Prostate gland (tissue), 2 donors: ENCODE results near the gene SEMG2. TPM values are rescaled to one million over a fixed set of nuclear protein-coding genes. Genes with fewer than 3 reads are reported as not detected.

Experiments
- DNase-seq: peaks from one replicate; pipeline ENCODE4 v3.0.0-alpha.2; 2019; ENCODE audit warnings: low spot score
- H3K27ac ChIP-seq, 2 donors: fragments of 200-600 bp; sonication (generic); 2 replicates each; pipeline ENCODE4 v1.5.1; 2017 to 2019
- H3K27me3 ChIP-seq: fragments of 200-600 bp; sonication (generic); replicated peaks from 2 replicates; pipeline ENCODE4 v1.5.1; 2019; ENCODE audit not compliant: insufficient read depth
- H3K36me3 ChIP-seq, 2 donors: fragments of 200-600 bp; sonication (generic); 1 replicate in 1 of 2; 2 replicates in 1 of 2; pipeline versions ENCODE4 v1.5.1 to v1.8.1; 2017 to 2019
- H3K4me1 ChIP-seq: fragments of 200-600 bp; sonication (generic); replicated peaks from 2 replicates; pipeline ENCODE4 v1.5.1; 2019
- H3K4me3 ChIP-seq, 2 donors: fragments of 200-600 bp; sonication (generic); 2 replicates each; pipeline ENCODE4 v1.5.1; 2017 to 2019
- H3K9me3 ChIP-seq: fragments of 200-600 bp; sonication (generic); 2 replicates; pipeline ENCODE4 v1.5.1; 2017
- POLR2A ChIP-seq: fragments of 450-650 bp; IDR thresholded peaks from one replicate; pipeline ENCODE4 v1.6.1; 2016; ENCODE audit warnings: antibody characterized with exemption, mild to moderate bottlenecking
- POLR2AphosphoS5 ChIP-seq: sonication (generic); formaldehyde crosslinking; IDR thresholded peaks from one replicate; pipeline ENCODE4 v1.6.1; 2017; ENCODE audit warnings: antibody characterized with exemption
- WGBS: methylation state at CpG from one replicate; pipeline ENCODE4 v1.1.5; 2018; 5-methylcytosine and 5-hydroxymethylcytosine counted together
- intact Hi-C: fragments of 100-400 bp; cut with DNase I; formaldehyde crosslinking; loops from one replicate; pipeline ENCODE4 v1.14.2; 2022
- total RNA-seq, 2 donors: library from RNA; depleted of rRNA; stranded (reverse); fragments of >200 nt; gene quantifications; one replicate each; pipeline ENCODE4 v1.1.0, GENCODE V29; 2016
- TF ChIP-seq, protein P1 (sequence below), 4 experiments: fragments of 200-600 bp in 2 of 4; fragments of 450-650 bp in 2 of 4; sonication (generic) in 2 of 4; IDR thresholded peaks; 1 replicate in 3 of 4; 2 replicates in 1 of 4; pipeline ENCODE4 v1.5.1; 2016 to 2019; ENCODE audit warnings: antibody characterized with exemption in 4 of 4, mild to moderate bottlenecking in 2 of 4, moderate library complexity in 2 of 4

The SEMG2 gene
- total RNA-seq, 2 donors from 2014 or later = 0.18 to 70.5 TPM

- Histone ChIP-seq H3K27me3 (no peaks in the 10 kb centered on the region), H3K4me3 (no peak overlapping the region), H3K36me3 (no peaks in the 10 kb centered on the region), H3K4me1 (no peaks in the 10 kb centered on the region), H3K27ac (no peak overlapping the region), H3K9me3 (no peaks in the 10 kb centered on the region)
- TF ChIP-seq POLR2A (no peak), POLR2AphosphoS5 (no peak)
- TF ChIP-seq, protein P1, sequence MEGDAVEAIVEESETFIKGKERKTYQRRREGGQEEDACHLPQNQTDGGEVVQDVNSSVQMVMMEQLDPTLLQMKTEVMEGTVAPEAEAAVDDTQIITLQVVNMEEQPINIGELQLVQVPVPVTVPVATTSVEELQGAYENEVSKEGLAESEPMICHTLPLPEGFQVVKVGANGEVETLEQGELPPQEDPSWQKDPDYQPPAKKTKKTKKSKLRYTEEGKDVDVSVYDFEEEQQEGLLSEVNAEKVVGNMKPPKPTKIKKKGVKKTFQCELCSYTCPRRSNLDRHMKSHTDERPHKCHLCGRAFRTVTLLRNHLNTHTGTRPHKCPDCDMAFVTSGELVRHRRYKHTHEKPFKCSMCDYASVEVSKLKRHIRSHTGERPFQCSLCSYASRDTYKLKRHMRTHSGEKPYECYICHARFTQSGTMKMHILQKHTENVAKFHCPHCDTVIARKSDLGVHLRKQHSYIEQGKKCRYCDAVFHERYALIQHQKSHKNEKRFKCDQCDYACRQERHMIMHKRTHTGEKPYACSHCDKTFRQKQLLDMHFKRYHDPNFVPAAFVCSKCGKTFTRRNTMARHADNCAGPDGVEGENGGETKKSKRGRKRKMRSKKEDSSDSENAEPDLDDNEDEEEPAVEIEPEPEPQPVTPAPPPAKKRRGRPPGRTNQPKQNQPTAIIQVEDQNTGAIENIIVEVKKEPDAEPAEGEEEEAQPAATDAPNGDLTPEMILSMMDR (IDR thresholded peaks at IDR 0.05) = no peak
- intact Hi-C loops = no loop called here
- no peak for DNase-seq
- WGBS = 55% methylated on average over 2 of the region's 2 CpGs
Observed at GRCh38 chr20:45179166-45179565, 42.0 kb upstream of the SEMG2 start.

DNA sequence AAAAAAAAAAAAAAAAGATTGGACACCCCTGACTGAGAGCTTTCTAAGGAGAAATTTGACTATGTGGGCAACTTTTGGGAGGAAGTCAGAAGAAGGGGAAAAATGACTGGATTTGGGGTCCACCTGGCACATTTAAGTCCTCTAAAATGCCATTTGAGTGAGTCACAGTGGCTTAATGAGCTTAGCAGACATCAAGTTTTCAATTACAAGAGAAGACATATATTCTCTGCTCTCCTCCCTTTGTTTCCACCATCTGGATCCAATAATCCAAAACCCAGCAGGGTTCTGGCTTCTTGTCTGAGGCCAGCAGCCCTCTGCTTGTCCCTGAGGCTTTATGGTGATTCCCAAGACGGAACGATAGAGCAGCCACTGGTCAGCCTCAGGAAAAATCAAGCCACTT lies 39.5 kb upstream of the SEMG2 start:
- Histone ChIP-seq H3K27ac (no peak overlapping the region), H3K27me3 (no peaks in the 10 kb centered on the region), H3K36me3 (no peaks in the 10 kb centered on the region), H3K4me1 (no peaks in the 10 kb centered on the region), H3K9me3 (no peaks in the 10 kb centered on the region), H3K4me3 (no peak overlapping the region)
- DNase-seq = no peak
- intact Hi-C loops = no loop called here
- 85% methylated on average over 2 of the region's 2 CpGs for WGBS
- TF ChIP-seq POLR2A (no peak), POLR2AphosphoS5 (no peak)
- TF ChIP-seq, protein P1 (IDR thresholded peaks at IDR 0.05) = no peak

- intact Hi-C loops = no loop called here
- Histone ChIP-seq H3K9me3 (no peaks in the 10 kb centered on the region), H3K4me3 (no peak overlapping the region), H3K27ac (no peak overlapping the region), H3K27me3 (no peaks in the 10 kb centered on the region), H3K4me1 (no peaks in the 10 kb centered on the region), H3K36me3 (no peaks in the 10 kb centered on the region)
- no peak for DNase-seq
- 88% methylated on average over 2 of the region's 2 CpGs for WGBS
- TF ChIP-seq POLR2A (no peak), POLR2AphosphoS5 (no peak)
- TF ChIP-seq, protein P1 (IDR thresholded peaks at IDR 0.05) = no peak
Observed at GRCh38 chr20:45183084-45183483, 38.1 kb upstream of the SEMG2 start.

GRCh38 chr20:45187693-45188092 lies 33.5 kb upstream of the SEMG2 start:
- no peak for DNase-seq
- WGBS = 68% methylated on average over 2 of the region's 2 CpGs
- no peak overlapping the region for H3K4me3 ChIP-seq
- no peaks in the 10 kb centered on the region for H3K4me1 ChIP-seq
- no peaks in the 10 kb centered on the region for H3K9me3 ChIP-seq
- no peaks in the 10 kb centered on the region for H3K36me3 ChIP-seq
- no peak overlapping the region for H3K27ac ChIP-seq
- no peak for TF ChIP-seq POLR2A
- intact Hi-C loops = no loop called here
- no peaks in the 10 kb centered on the region for H3K27me3 ChIP-seq

GRCh38 chr20:45189067-45189609 lies 32.0 kb upstream of the SEMG2 start:
- H3K9me3 ChIP-seq = no peaks in the 10 kb centered on the region
- H3K27me3 ChIP-seq = no peaks in the 10 kb centered on the region
- H3K36me3 ChIP-seq = no peaks in the 10 kb centered on the region
- no peak overlapping the region for H3K27ac ChIP-seq
- TF ChIP-seq POLR2A (no peak), POLR2AphosphoS5 (no peak)
- TF ChIP-seq, protein P1 (IDR thresholded peaks at IDR 0.05) = no peak
- intact Hi-C loops = no loop called here
- WGBS = 93% methylated on average over 3 of the region's 3 CpGs
- H3K4me1 ChIP-seq = no peaks in the 10 kb centered on the region
- no peak overlapping the region for H3K4me3 ChIP-seq
- DNase-seq = no peak
